ENCODE data around the gene GNLY.
"Not testable (repeated sequence)": the region's sequence is repeated elsewhere in the genome, so short reads cannot be mapped to it uniquely, and the experiment has no call there.

The GNLY gene

GRCh38 chr2:85659324-85659981, 34.7 kb upstream of the GNLY start:
- DNase-seq (ENCODE audit: low read depth) = no peak
- no peak for TF ChIP-seq CTCF (IDR thresholded peaks at IDR 0.05; ENCODE audit: low read length, missing control alignments)
- H3K4me3 ChIP-seq (replicated peaks; ENCODE audit: low read depth, low read length) = no peak overlapping the region

GRCh38 chr2:85660301-85660700, 33.9 kb upstream of the GNLY start:
- H3K4me3 ChIP-seq (replicated peaks; ENCODE audit: low read depth, low read length); DNase-seq (ENCODE audit: low read depth): not testable (repeated sequence)

- H3K4me3 ChIP-seq (replicated peaks; ENCODE audit: low read depth, low read length) = no peak overlapping the region
- TF ChIP-seq CTCF (IDR thresholded peaks at IDR 0.05; ENCODE audit: low read length, missing control alignments) = no peak
- DNase-seq (ENCODE audit: low read depth) = no peak
Observed at GRCh38 chr2:85660725-85661124, 33.4 kb upstream of the GNLY start.

GRCh38 chr2:85661139-85661858, 32.9 kb upstream of the GNLY start:
- no peak overlapping the region for H3K4me3 ChIP-seq (replicated peaks; ENCODE audit: low read depth, low read length)
- no peak for TF ChIP-seq CTCF (IDR thresholded peaks at IDR 0.05; ENCODE audit: low read length, missing control alignments)
- no peak for DNase-seq (ENCODE audit: low read depth)

- TF ChIP-seq CTCF (IDR thresholded peaks at IDR 0.05; ENCODE audit: low read length, missing control alignments) = no peak
- peak; percentile 98 for DNase-seq (ENCODE audit: low read depth)
- H3K4me3 ChIP-seq (replicated peaks; ENCODE audit: low read depth, low read length) = no peak overlapping the region
Observed at GRCh38 chr2:85662899-85663593, 31.1 kb upstream of the GNLY start.

- no peak overlapping the region for H3K4me3 ChIP-seq (replicated peaks; ENCODE audit: low read depth, low read length)
- no peak for DNase-seq (ENCODE audit: low read depth)
- TF ChIP-seq CTCF (IDR thresholded peaks at IDR 0.05; ENCODE audit: low read length, missing control alignments) = no peak
Observed at GRCh38 chr2:85663594-85664565, 30.3 kb upstream of the GNLY start.

Measured in fibroblast of pulmonary artery (primary cell).